ENCODE results near the gene FOLR1.

The FOLR1 gene

GRCh38 chr11:72216638-72217037 is 24.7 kb downstream of the FOLR1 start, which contains the start of gene FOLR2:
Gene FOLR2, plus strand, starts transcription at chr11:72216794. Its CDS starts 1,791 bp downstream, at chr11:72218585.
- Histone ChIP-seq H3K9me3 (replicated peaks; ENCODE audit: insufficient read depth, low read length) (no peaks in the 10 kb centered on the region), H3K36me3 (replicated peaks; ENCODE audit: insufficient read depth, low read length) (no peaks in the 10 kb centered on the region), H3K27me3 (replicated peaks; ENCODE audit: insufficient read depth, low read length) (no peaks in the 10 kb centered on the region), H3K27ac (ENCODE audit: low read length) (no peak within 1 kb of the TSS), H3K9me2 (replicated peaks; ENCODE audit: insufficient read depth, low read length) (no peaks in the 10 kb centered on the region), H2AFZ (ENCODE audit: low read length) (no peak within 1 kb of the TSS), H3K9ac (ENCODE audit: low read length) (no peak within 1 kb of the TSS), H3K4me2 (ENCODE audit: low read depth, low read length) (no peak within 1 kb of the TSS), H4K20me1 (ENCODE audit: insufficient read depth, low read length) (no peaks in the 10 kb centered on the region), H3K4me1 (ENCODE audit: low read length) (0 out of 2 replicates have a peak, but pooled peaks cover 8% of the 10 kb centered on the region), H3K79me2 (ENCODE audit: low read length) (no peaks in the 10 kb centered on the region), H3F3A (ENCODE audit: insufficient read depth, low read length) (no peaks in the 10 kb centered on the region), H3K4me3 (ENCODE audit: low read length) (no peak within 1 kb of the TSS)
- DNase-seq: no peak
- TF ChIP-seq EZH2 (optimal IDR thresholded peaks at IDR 0.05; ENCODE audit: low read depth, low read length) (no peak), EZH2phosphoT487 (IDR thresholded peaks at IDR 0.05; ENCODE audit: low read length) (no peak), CTCF (IDR thresholded peaks at IDR 0.05; ENCODE audit: low read length) (no peak)

- Histone ChIP-seq H3K9ac (ENCODE audit: low read length) (no peak overlapping the region), H3K9me3 (replicated peaks; ENCODE audit: insufficient read depth, low read length) (no peaks in the 10 kb centered on the region), H4K20me1 (ENCODE audit: insufficient read depth, low read length) (no peaks in the 10 kb centered on the region), H3F3A (ENCODE audit: insufficient read depth, low read length) (no peaks in the 10 kb centered on the region), H3K27me3 (replicated peaks; ENCODE audit: insufficient read depth, low read length) (no peaks in the 10 kb centered on the region), H3K4me3 (ENCODE audit: low read length) (no peak overlapping the region), H3K4me2 (ENCODE audit: low read depth, low read length) (no peak overlapping the region), H3K9me2 (replicated peaks; ENCODE audit: insufficient read depth, low read length) (no peaks in the 10 kb centered on the region), H3K79me2 (ENCODE audit: low read length) (no peaks in the 10 kb centered on the region), H3K27ac (ENCODE audit: low read length) (no peak overlapping the region), H3K36me3 (replicated peaks; ENCODE audit: insufficient read depth, low read length) (no peaks in the 10 kb centered on the region), H3K4me1 (ENCODE audit: low read length) (peaks cover 16% of the 10 kb centered on the region), H2AFZ (ENCODE audit: low read length) (no peak overlapping the region)
- no peak for DNase-seq
- TF ChIP-seq EZH2 (optimal IDR thresholded peaks at IDR 0.05; ENCODE audit: low read depth, low read length) (no peak), EZH2phosphoT487 (IDR thresholded peaks at IDR 0.05; ENCODE audit: low read length) (no peak), CTCF (IDR thresholded peaks at IDR 0.05; ENCODE audit: low read length) (no peak)
Observed at GRCh38 chr11:72217841-72218240, 25.9 kb downstream of the FOLR1 start.

- Histone ChIP-seq H3K4me2 (ENCODE audit: low read depth, low read length) (no peak overlapping the region), H3K36me3 (replicated peaks; ENCODE audit: insufficient read depth, low read length) (no peaks in the 10 kb centered on the region), H2AFZ (ENCODE audit: low read length) (no peak overlapping the region), H3K79me2 (ENCODE audit: low read length) (no peaks in the 10 kb centered on the region), H3K27ac (ENCODE audit: low read length) (no peak overlapping the region), H3F3A (ENCODE audit: insufficient read depth, low read length) (peaks cover 1% of the 10 kb centered on the region; the same call in 1 of the 2 replicates), H4K20me1 (ENCODE audit: insufficient read depth, low read length) (no peaks in the 10 kb centered on the region), H3K27me3 (replicated peaks; ENCODE audit: insufficient read depth, low read length) (no peaks in the 10 kb centered on the region), H3K4me3 (ENCODE audit: low read length) (no peak overlapping the region), H3K4me1 (ENCODE audit: low read length) (peaks cover 16% of the 10 kb centered on the region), H3K9me3 (replicated peaks; ENCODE audit: insufficient read depth, low read length) (no peaks in the 10 kb centered on the region), H3K9me2 (replicated peaks; ENCODE audit: insufficient read depth, low read length) (no peaks in the 10 kb centered on the region), H3K9ac (ENCODE audit: low read length) (no peak overlapping the region)
- DNase-seq: no peak
- no peak for TF ChIP-seq CTCF (IDR thresholded peaks at IDR 0.05; ENCODE audit: low read length)
- no peak for TF ChIP-seq EZH2 (optimal IDR thresholded peaks at IDR 0.05; ENCODE audit: low read depth, low read length)
- TF ChIP-seq EZH2phosphoT487 (IDR thresholded peaks at IDR 0.05; ENCODE audit: low read length): no peak
Observed at GRCh38 chr11:72218251-72218745, 26.4 kb downstream of the FOLR1 start.

All from MM.1S (cell line).